Glomerular endothelial cell (primary cell): ENCODE data around the gene SMARCA4. TPM values are rescaled to one million over a fixed set of nuclear protein-coding genes. Genes with fewer than 3 reads are reported as not detected.
"Not testable (repeated sequence)": the region's sequence is repeated elsewhere in the genome, so short reads cannot be mapped to it uniquely, and the experiment has no call there.

Experiments used
- DNase-seq: peaks from one replicate; pipeline ENCODE4 v3.0.0-alpha.2; 2011; ENCODE audit warnings: low read depth, low spot score; ENCODE audit errors: extremely low read depth
- total RNA-seq: library from RNA; depleted of rRNA; stranded (reverse); fragments of >200 nt; gene quantifications from 2 replicates; pipeline ENCODE4 v1.2.3, GENCODE V29; 2015

The SMARCA4 gene
- total RNA-seq, 1 donor from 2014 or later, result 172 TPM

DNA sequence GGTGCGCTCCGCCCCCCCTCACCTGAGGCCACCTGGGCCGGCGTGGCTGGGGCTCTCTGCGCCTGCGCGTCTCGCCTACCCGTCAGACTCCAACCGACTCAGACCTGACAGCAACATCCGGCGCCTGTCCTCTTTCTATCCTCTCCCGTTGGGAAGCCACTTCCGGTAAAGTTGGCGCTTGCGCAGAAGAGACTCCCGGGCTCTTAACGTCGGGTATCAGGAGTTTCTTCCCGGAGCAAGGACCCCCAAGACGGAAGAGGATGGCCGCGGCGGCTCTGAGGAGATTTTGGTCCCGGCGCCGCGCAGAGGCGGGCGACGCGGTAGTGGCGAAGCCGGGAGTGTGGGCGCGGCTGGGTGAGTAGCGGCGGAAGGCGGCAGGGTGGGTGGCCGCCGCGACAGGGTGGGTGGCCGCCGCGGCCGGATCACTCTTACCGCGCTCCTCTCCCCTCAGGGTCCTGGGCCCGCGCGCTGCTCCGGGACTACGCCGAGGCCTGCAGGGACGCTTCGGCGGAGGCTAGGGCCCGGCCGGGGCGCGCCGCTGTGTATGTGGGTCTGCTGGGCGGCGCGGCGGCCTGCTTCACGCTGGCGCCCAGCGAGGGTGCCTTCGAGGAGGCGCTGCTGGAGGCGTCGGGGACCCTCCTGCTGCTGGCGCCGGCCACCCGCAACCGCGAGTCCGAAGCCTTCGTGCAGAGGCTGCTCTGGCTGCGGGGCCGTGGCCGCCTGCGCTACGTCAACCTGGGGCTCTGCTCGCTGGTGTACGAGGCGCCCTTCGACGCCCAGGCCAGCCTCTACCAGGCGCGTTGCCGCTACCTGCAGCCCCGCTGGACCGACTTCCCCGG lies 32.0 kb upstream of the SMARCA4 start, which contains the start of the genes TIMM29 and YIPF2:
Gene TIMM29, plus strand, starts transcription at position 249 of the 839 bp plus-strand sequence. Its CDS starts 12 bp downstream, at position 261.
Gene YIPF2, minus strand, starts transcription at position 77 of the 839 bp plus-strand sequence. CDS start 229 bp downstream, outside the sequence.
- DNase-seq, result peak; percentile 87

DNA sequence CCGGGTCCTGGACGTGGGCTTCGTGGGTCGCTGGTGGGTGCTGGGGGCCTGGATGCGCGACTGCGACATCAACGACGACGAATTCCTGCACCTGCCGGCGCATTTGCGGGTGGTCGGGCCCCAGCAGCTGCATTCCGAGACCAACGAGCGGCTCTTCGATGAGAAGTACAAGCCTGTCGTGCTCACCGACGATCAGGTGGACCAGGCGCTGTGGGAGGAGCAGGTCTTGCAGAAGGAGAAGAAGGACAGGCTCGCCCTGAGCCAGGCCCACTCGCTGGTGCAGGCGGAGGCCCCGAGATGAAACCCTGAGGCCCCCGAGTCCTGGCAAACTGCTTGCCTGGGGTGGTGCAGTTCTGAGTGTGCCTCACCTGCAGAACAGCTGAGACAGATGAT lies 31.4 kb upstream of the SMARCA4 start:
- DNase-seq, result no peak

DNA sequence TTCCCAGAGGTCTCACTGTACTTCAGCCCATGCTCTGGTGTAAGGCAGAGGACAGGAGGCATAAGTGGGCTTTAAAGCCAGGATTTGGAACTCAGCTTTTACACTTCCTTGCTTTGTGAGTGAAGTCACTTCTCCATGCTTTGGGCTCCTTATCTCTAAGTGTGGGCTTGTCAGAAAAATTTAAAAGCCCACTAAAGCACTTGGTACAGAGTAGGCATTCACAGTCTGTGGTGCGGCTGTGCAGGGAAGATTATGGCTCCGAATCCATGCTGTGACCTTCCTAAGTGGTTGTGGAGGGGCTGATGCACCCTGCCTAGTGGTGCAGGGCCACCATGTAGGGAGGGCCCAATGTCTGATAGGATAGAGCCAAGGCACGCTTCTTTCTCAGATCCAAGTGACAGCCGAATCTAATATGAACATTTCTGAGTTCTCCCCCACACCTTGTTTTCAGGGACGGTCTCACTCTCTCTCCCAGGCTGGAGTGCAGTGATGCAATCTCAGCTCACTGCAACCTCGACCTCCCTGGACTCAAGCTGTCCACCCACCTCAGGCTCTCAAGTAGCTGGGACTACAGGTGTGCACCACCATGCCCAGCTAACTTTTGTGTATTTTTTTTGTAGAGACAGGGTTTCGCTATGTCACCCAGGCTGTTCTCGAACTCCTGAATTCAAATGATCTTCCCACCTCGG lies 25.3 kb upstream of the SMARCA4 start:
- no peak for DNase-seq

DNA sequence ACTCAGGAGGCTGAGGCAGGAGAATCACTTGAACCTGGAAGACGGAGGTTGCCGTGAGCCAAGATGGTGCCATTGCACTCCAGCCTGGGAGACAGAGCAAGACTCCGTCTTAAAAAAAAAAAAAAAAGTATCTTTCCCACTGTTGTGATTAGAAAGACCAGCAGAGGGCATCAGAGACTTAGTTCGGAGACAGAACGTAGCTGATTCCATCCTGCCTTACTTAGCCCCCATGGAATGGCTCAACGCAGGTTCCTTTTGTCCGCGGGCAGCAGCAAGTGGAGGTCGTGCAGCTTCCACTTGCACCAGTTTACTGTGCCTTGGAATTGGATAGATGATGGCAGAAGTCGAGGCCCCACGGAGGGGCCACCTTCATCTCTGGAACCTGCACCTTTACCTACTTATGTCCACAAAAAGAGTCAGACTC lies 24.2 kb upstream of the SMARCA4 start:
- DNase-seq, result peak; percentile 52

DNA sequence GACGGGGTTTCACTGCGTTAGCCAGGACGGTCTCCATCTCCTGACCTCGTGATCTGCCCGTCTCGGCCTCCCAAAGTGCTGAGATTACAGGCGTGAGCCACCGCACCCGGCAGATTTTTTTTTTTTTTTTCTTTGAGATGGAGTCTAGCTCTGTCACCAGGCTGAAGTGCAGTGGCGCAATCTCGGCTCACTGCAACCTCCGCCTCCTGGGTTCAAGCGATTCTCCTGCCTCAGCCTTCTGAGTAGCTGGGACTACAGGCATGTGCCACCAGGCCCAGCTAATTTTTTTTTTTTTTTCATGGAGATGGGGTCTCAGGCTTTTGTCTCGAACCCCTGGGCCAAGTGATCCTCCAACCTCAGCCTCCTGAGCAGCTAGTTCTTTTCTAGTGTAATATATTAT lies 19.2 kb upstream of the SMARCA4 start:
- DNase-seq, result not testable (repeated sequence)

DNA sequence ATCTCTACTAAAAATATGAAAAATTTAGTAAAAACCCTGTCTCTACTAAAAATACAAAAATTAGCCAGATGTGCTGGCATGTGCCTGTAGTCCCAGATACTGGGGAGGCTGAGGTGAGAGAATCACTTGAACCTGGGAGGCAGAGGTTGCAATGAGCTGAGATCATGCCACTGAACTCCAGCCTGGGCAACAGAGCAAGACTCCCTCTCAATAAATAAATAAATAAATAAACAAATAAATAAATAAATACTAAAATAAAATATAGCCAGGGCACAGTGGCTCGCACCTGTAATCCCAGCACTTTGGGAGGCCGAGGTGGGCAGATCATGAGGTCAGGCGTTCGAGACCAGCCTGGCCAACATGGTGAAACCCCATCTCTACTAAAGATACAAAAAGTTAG lies 17.4 kb upstream of the SMARCA4 start:
- not testable (repeated sequence) for DNase-seq

DNA sequence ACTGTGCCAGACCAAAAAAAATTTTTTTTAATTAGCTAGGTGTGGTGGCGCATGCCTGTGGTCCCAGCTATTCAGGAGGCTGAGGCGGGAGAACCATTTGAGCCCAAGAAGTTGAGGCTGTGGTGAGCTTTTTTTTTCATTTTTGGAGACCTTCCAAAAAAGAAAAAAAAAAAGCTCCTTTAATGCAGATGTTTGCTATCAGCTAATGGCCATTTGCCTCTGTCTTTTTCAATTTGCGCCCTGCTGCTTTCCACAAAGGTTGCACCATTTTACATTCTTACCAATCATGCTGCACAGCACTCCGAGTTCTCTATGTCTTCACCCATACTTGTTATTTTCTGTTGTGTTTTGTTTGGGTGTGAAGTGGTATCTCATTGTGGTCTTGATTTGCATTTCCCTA lies 15.6 kb upstream of the SMARCA4 start:
- DNase-seq, result no peak

DNA sequence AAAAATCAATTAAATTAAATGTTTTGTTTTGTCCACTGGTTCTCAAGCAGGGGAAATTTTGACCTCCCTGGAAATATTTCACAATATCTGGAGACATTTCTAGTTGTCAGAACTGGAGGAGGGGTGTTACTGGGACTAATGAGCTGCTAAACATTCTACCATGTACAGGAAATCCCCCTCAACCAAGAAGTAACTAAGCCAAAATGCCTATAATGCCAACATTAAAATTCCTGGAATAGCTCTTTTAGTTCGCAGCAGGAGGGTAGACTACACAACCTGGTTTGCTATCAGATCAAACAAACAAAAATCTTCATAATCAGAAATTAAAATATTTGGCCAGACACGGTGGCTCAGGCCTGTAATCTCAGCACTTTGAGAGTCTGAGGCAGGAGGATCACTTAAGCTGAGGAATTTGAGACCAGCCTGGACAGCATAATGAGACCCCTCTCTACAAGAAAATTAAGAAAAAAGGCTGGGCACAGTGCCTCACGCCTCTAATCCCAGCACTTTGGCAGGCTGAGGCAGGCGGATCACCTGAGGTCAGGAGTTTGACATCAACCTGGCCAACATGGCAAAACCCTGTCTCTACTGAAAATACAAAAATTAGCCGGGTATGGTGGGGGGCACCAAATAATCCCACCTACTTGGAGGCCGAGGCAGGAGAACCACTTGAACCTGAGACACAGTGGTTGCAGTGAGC lies 13.7 kb upstream of the SMARCA4 start:
- DNase-seq, result no peak

DNA sequence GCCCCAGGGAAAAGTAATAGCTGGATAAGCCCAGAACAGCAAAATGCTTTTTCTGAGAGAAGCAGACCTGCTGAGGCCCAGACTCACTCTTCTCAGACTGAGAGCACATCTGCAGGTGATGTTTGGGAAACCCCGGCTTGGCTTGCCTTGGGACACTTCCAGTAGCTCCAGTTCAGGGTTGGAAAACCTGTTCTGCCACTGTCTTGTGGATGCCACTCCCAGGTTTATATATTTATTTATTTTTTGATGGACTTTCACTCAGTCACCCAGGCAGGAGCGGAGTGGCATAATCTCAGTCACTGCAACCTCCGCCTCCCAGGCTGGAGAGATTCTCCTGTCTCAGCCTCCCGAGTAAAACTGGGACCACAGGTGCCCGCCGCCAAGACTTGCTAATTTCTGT lies 8.0 kb upstream of the SMARCA4 start:
- no peak for DNase-seq

DNA sequence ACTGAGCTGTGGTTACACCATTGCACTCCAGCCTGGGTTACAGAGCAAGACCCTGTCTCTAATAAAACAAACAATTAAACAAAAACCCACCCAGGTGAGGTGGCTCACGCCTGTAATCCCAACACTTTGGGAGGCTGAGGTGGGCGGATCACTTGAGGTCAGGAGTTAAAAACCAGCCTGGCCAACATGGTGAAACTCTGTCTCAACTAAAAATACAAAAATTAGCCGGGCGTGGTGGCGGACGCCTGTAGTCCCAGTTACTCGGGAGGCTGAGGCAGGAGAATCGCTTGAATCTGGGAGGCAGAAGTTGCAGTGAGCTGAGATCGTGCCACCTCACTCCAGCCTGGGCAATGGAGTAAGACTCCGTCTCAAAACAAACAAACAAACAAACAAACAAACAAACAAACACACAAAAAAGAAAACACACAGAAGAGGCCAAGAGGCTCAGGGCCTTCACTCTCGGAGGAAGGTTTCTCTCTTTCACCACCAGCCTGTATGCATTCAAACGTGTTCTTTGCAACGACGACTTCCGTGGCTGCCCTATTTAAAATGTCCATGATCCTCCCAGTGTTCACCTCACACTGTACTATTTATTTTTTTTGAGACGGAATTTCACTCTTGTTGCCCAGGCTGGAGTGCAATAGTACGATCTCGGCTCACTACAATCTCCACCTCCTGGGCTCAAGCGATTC lies 1.4 kb upstream of the SMARCA4 start:
- not testable (repeated sequence) for DNase-seq

DNA sequence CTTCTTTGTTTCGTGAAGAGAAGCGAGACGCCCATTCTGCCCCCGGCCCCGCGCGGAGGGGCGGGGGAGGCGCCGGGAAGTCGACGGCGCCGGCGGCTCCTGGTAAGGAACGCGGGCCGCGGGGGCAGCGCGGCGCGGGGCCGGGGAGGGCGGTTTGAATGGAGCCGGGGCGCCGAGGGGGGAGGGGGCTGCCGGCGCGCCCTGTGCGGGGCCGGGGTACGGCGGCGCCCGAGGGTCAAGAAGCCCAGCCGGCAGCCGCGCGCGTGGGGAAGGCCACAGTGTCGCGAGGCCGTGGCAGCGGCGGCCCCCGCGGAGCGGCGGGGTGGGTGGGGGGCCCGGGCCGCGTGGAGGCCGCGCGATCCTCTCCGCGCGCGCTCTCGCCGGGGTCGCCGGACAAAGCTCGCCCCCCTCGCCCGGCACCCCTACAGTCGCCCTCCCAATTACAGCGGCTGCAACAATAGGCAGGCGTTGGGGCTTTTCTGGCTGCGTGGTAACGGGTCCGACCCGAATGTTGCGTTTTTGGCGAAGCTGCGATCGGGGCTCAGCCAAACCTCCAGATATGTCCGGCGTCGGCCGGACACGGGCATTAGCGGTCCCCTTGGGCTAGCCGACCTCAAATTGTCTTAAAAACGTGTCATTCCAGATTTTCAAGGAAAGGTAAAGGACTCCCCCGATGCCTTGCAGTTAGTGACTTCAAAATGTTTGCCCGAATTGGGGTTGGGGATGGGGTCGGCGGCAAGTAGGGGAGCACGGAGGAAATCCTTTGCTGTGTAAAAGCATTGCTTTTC lies 437 bp downstream of the SMARCA4 start:
- DNase-seq, result no peak

DNA sequence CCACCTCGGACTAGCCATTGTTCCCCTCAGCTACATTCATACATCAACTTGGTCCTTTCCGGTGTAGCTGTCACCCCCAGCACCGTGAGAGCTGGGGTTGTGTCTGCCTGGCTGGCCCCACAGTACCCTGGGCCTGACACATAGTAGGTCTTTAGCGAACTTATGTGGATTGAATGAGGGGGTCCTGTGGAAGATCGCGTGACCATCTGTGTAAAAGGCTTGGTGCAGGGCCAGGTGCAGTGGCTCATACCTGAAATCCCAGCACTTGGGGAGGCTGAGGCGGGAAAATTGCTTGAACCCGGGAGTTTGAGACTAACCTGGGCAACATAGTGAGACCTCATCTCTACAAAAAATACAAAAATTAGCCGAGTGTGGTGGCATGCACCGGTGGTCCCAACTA lies 2.0 kb downstream of the SMARCA4 start:
- no peak for DNase-seq

DNA sequence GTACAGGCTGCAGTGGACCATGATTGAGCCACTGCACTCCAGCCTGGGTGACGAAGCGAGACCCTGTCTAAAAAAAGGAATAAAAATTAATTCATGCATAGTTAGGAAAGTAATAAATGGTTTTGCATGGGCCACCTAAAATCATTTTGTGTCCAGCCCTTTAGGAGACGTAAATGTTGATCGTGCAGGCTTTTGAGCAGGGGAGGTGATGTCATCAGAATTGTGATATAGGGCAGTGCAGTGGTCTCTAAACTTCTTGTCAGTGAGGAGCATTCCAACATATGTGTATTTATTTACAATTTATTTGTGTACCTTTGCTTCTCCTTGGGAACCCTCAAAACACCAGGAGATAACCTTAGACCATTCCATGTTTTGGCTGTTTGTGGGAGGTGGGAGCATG lies 3.0 kb downstream of the SMARCA4 start:
- DNase-seq, result no peak

DNA sequence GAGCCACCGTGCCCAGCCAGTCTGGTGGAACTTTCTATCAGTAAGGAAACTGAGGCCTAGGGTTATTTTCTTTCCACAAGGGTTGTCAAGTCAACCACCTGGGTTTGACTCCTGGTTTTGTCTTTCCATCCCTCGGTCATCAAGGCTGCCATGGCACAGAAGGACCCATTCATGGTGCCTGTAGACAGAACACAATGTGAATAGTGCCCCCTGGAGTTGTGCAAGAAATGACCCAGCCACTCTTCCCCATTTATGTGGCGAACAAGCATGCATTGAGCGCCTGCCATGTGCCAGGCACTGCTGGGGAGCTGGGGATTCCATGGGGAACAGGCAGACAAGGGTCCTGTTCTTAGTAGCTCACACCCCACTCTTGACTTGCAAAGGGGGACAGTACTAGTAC lies 4.1 kb downstream of the SMARCA4 start:
- no peak for DNase-seq

DNA sequence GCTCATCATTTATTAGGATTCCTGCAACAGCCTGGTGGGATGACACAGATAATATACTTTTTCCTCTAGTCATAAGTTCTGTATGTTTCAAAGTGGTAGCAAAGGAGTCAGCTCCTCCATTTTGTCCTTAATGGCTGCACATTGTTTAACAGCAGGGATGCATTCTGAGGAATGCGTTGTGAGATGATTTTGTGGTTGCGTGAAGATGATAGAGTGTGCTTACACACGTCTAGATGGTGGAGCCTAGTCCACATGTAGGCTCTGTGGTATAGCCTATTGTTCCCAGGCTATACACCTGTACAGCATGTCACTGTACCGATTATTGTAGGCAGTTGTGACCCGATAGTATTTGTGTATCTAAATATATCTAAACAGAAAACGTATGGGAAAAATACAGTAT lies 4.6 kb downstream of the SMARCA4 start:
- no peak for DNase-seq

DNA sequence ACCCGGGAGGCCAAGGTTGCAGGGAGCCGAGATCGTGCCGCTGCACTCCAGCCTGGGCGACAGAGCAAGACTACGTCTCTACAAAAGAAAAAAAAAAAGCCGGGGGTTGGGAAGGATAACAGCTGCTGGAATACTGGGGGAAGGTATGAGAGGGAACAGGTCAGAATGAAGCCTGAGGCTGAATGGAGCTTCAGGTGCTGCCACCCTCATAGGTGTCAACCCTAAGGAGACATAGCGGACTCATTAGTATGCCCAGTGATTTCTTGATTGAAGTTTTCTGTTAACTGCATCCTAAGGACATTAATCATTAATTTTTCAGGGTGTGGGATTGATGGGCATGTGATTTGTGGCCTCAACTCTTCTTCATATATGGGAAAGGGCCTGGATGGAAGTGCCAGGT lies 6.0 kb downstream of the SMARCA4 start:
- no peak for DNase-seq

DNA sequence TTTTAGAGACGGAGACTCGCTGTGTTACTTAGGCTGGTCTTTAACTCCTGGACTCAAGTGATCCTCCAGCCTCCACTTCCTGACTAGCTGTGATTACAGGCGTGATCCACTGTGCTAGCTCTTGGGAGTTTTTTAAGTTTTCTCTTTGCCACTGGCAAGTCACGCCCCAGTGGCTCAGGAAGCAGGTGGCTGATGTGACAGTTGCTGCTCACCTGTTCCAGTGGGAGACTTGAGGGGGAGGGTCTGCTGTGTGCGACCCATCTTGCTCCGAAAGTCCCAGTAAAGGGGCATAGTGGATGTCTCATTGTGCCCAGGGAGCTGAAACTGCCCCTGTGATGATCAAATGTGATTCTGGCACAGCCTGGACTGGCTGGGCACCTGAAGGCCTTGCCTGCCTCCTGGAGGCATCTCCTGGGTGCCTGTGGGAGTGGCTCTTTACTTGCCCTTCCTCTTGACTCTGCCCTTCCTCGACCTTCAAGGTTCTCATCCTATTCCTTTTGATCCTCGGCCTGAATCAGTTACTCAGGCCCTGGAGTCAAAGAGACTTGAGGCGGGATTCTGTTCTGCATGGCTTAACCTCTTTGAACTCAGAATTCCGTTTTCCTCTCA lies 7.8 kb downstream of the SMARCA4 start:
- no peak for DNase-seq

DNA sequence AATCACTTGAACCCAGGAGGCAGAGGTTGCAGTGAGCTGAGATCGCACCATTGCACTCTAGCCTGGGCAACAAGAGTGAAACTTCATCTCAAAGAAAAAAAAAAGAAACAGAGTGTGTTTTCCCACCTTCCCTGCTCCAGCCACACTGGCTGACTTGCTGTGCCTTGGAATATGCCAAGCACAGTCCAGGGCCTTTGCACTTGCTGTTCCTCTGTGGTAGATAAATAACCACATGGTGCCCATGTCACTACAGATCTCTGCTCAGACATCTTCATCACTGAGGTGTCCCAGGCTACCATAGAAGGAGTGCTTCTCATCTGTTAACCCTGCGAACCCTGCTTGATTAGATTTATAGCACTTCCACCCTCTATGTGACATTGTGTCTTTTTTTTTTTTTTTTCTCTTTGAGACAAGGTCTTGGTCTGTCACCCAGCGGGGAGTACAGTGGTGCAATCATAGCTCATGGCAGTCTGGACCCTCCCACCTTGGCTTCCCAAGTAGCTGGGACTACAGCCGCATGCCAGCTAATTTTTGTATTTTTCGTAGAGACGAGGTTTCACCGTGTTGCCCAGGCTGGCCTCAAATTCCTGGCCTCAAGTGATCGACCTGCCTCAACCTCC lies 10.4 kb downstream of the SMARCA4 start:
- no peak for DNase-seq
